CD4-positive, alpha-beta T cell treated with Interleukin-15 for 1 hour (primary cell): ENCODE results near the gene KCNH1.

Source experiments
- DNase-seq: peaks from one replicate; pipeline ENCODE4 v3.0.0-alpha.2; 2020

The KCNH1 gene

GRCh38 chr1:210702506-210702905 is 431.4 kb downstream of the KCNH1 start:
- no peak for DNase-seq

GRCh38 chr1:210700511-210700910 is 433.4 kb downstream of the KCNH1 start:
- DNase-seq: no peak

- no peak for DNase-seq
Observed at GRCh38 chr1:210700083-210700482, 433.9 kb downstream of the KCNH1 start.

- no peak for DNase-seq
Observed at GRCh38 chr1:210698661-210699060, 435.3 kb downstream of the KCNH1 start.

GRCh38 chr1:210697185-210697584 is 436.8 kb downstream of the KCNH1 start:
- no peak for DNase-seq

- DNase-seq: no peak
Observed at GRCh38 chr1:210696709-210697108, 437.2 kb downstream of the KCNH1 start.

- no peak for DNase-seq
Observed at GRCh38 chr1:210695026-210695425, 438.9 kb downstream of the KCNH1 start.

- no peak for DNase-seq
Observed at GRCh38 chr1:210692796-210693195, 441.2 kb downstream of the KCNH1 start.

- DNase-seq: no peak
Observed at GRCh38 chr1:210691039-210691610, 442.8 kb downstream of the KCNH1 start.

GRCh38 chr1:210690236-210690635 is 443.7 kb downstream of the KCNH1 start:
- no peak for DNase-seq

GRCh38 chr1:210689826-210690225 is 444.1 kb downstream of the KCNH1 start:
- no peak for DNase-seq

- no peak for DNase-seq
Observed at GRCh38 chr1:210688512-210689234, 445.3 kb downstream of the KCNH1 start.

GRCh38 chr1:210687582-210688279 is 446.2 kb downstream of the KCNH1 start:
- no peak for DNase-seq

GRCh38 chr1:210686841-210687240 is 447.1 kb downstream of the KCNH1 start:
- DNase-seq: no peak

GRCh38 chr1:210685295-210685650 is 448.7 kb downstream of the KCNH1 start:
- no peak for DNase-seq

- DNase-seq: no peak
Observed at GRCh38 chr1:210684466-210685294, 449.3 kb downstream of the KCNH1 start.

- DNase-seq: no peak
Observed at GRCh38 chr1:210683403-210684047, 450.4 kb downstream of the KCNH1 start.

- DNase-seq: no peak
Observed at GRCh38 chr1:210681158-210681557, 452.8 kb downstream of the KCNH1 start.

- no peak for DNase-seq
Observed at GRCh38 chr1:210678306-210678705, 455.6 kb downstream of the KCNH1 start.

- DNase-seq: no peak
Observed at GRCh38 chr1:210677533-210677932, 456.4 kb downstream of the KCNH1 start.

GRCh38 chr1:210676539-210676938 is 457.4 kb downstream of the KCNH1 start:
- DNase-seq: no peak

GRCh38 chr1:210674151-210674550 is 459.8 kb downstream of the KCNH1 start:
- DNase-seq: no peak

GRCh38 chr1:210669951-210670350 is 464.0 kb downstream of the KCNH1 start:
- DNase-seq: no peak
